Neutrophil (primary cell): Measurements from ENCODE around the gene SH3GL1.

Experiments used
- H3K27ac ChIP-seq: fragments of 200-600 bp; sonication (generic); 2 replicates; pipeline ENCODE4 v1.5.1; 2016; ENCODE audit warnings: mild to moderate bottlenecking, moderate library complexity
- H3K27me3 ChIP-seq: fragments of 200-600 bp; sonication (generic); 2 replicates; pipeline ENCODE4 v1.6.0; 2016; ENCODE audit warnings: mild to moderate bottlenecking
- H3K36me3 ChIP-seq: fragments of 200-600 bp; sonication (generic); 2 replicates; pipeline ENCODE4 v1.5.1; 2017
- H3K4me1 ChIP-seq, 2 experiments: fragments of 200-600 bp in 1 of 2; sonication (generic) in 1 of 2; 1 replicate in 1 of 2; 2 replicates in 1 of 2; pipeline versions ENCODE4 v1.5.1 to v1.6.1; 2013 to 2016; ENCODE audit warnings: low read depth in 1 of 2, low read length in 1 of 2, mild to moderate bottlenecking in 1 of 2, moderate library complexity in 1 of 2; ENCODE audit not compliant: control insufficient read depth in 1 of 2, insufficient read depth in 1 of 2
- H3K4me3 ChIP-seq, 2 experiments: fragments of 200-600 bp in 1 of 2; sonication (generic) in 1 of 2; 1 replicate in 1 of 2; 2 replicates in 1 of 2; pipeline ENCODE4 v1.5.1; 2013 to 2016; ENCODE audit warnings: low read depth in 1 of 2, low read length in 1 of 2, mild to moderate bottlenecking in 1 of 2, moderate library complexity in 1 of 2
- H3K9me3 ChIP-seq: fragments of 200-600 bp; sonication (generic); 2 replicates; pipeline ENCODE4 v1.5.1; 2016
- CTCF ChIP-seq: fragments of 200-600 bp; sonication (generic); IDR thresholded peaks from 2 replicates; pipeline ENCODE4 v1.5.1; 2016; ENCODE audit warnings: antibody characterized with exemption

The SH3GL1 gene

GRCh38 chr19:4365341-4365740 lies 35.0 kb downstream of the SH3GL1 start:
- Histone ChIP-seq H3K9me3 (no peaks in the 10 kb centered on the region), H3K36me3 (peaks cover 75% of the 10 kb centered on the region), H3K27ac (no peak overlapping the region), H3K4me3 (no peak overlapping the region), H3K27me3 (no peaks in the 10 kb centered on the region), H3K4me1 (peaks cover 23 to 24% of the 10 kb centered on the region in 2 experiments)
- no peak for TF ChIP-seq CTCF

GRCh38 chr19:4363571-4364304 lies 36.6 kb downstream of the SH3GL1 start:
- peaks cover 91% of the 10 kb centered on the region for H3K36me3 ChIP-seq
- no peak for TF ChIP-seq CTCF
- no peak overlapping the region for H3K4me3 ChIP-seq
- peaks cover 7 to 8% of the 10 kb centered on the region in 2 experiments for H3K4me1 ChIP-seq
- H3K27me3 ChIP-seq, result no peaks in the 10 kb centered on the region
- H3K9me3 ChIP-seq, result no peaks in the 10 kb centered on the region
- H3K27ac ChIP-seq, result no peak overlapping the region

- Histone ChIP-seq H3K9me3 (no peaks in the 10 kb centered on the region), H3K4me1 (peaks cover under 1 to 1% of the 10 kb centered on the region in 2 experiments), H3K4me3 (no peak overlapping the region), H3K27ac (no peak overlapping the region), H3K27me3 (no peaks in the 10 kb centered on the region), H3K36me3 (peaks cover 98% of the 10 kb centered on the region)
- TF ChIP-seq CTCF, result no peak
These were observed 37.4 kb downstream of the SH3GL1 start for GRCh38 chr19:4362831-4363545.

GRCh38 chr19:4362101-4362828 lies 38.1 kb downstream of the SH3GL1 start:
- Histone ChIP-seq H3K9me3 (no peaks in the 10 kb centered on the region), H3K4me3 (no peak overlapping the region), H3K27me3 (no peaks in the 10 kb centered on the region), H3K27ac (no peak overlapping the region), H3K4me1 (no peaks in the 10 kb centered on the region), H3K36me3 (peaks cover 98% of the 10 kb centered on the region)
- no peak for TF ChIP-seq CTCF

GRCh38 chr19:4361152-4362046 lies 38.9 kb downstream of the SH3GL1 start:
- H3K9me3 ChIP-seq, result no peaks in the 10 kb centered on the region
- no peak overlapping the region for H3K27ac ChIP-seq
- no peaks in the 10 kb centered on the region for H3K27me3 ChIP-seq
- no peaks in the 10 kb centered on the region for H3K4me1 ChIP-seq
- no peak for TF ChIP-seq CTCF
- H3K36me3 ChIP-seq, result peaks cover 96% of the 10 kb centered on the region
- no peak overlapping the region for H3K4me3 ChIP-seq
